ENCODE measurements around the gene DAB2IP. TPM values are rescaled to one million over a fixed set of nuclear protein-coding genes. Genes with fewer than 3 reads are reported as not detected.
"Not testable (repeated sequence)": the region's sequence is repeated elsewhere in the genome, so short reads cannot be mapped to it uniquely, and the experiment has no call there.

DAB2IP gene
- total and polyA plus RNA-seq, 4 donors: 16.6 to 58.9 (median 40.3) TPM

- no peaks in the 10 kb centered on the region for H3K9me3 ChIP-seq (ENCODE audit: control insufficient read depth, insufficient read depth, low read length)
- H3K36me3 ChIP-seq (ENCODE audit: control insufficient read depth, insufficient read depth, low read length): peaks cover 44% of the 10 kb centered on the region
- 76% methylated on average over 7 of the region's 8 CpGs for WGBS (ENCODE audit: insufficient coverage)
- H3K4me1 ChIP-seq (ENCODE audit: control insufficient read depth, insufficient read depth, low read length): peaks cover 43% of the 10 kb centered on the region
- no peak overlapping the region for H3K27ac ChIP-seq (ENCODE audit: low read depth, low read length)
- H3K4me3 ChIP-seq (ENCODE audit: low read depth, low read length): no peak overlapping the region
- H3K27me3 ChIP-seq (ENCODE audit: control insufficient read depth, insufficient read depth, low read length): no peaks in the 10 kb centered on the region
- no peak for DNase-seq (ENCODE audit: low read depth in 4 of 6, low spot score in 6 of 6)
Measured at GRCh38 chr9:121786998-121787422, 135.6 kb downstream of the DAB2IP start.

GRCh38 chr9:121788686-121789366, 137.4 kb downstream of the DAB2IP start:
- no peak overlapping the region for H3K27ac ChIP-seq (ENCODE audit: low read depth, low read length)
- H3K4me3 ChIP-seq (ENCODE audit: low read depth, low read length): no peak overlapping the region
- H3K4me1 ChIP-seq (ENCODE audit: control insufficient read depth, insufficient read depth, low read length): peaks cover 25% of the 10 kb centered on the region
- WGBS (ENCODE audit: insufficient coverage): 97% methylated on average over 12 of the region's 15 CpGs
- no peaks in the 10 kb centered on the region for H3K9me3 ChIP-seq (ENCODE audit: control insufficient read depth, insufficient read depth, low read length)
- H3K27me3 ChIP-seq (ENCODE audit: control insufficient read depth, insufficient read depth, low read length): no peaks in the 10 kb centered on the region
- no peak for DNase-seq (ENCODE audit: low read depth in 4 of 6, low spot score in 6 of 6)
- H3K36me3 ChIP-seq (ENCODE audit: control insufficient read depth, insufficient read depth, low read length): peaks cover 26% of the 10 kb centered on the region

- DNase-seq (ENCODE audit: low read depth in 4 of 6, low spot score in 6 of 6): no peak
- Histone ChIP-seq H3K36me3 (ENCODE audit: control insufficient read depth, insufficient read depth, low read length) (peaks cover 8% of the 10 kb centered on the region), H3K27me3 (ENCODE audit: control insufficient read depth, insufficient read depth, low read length) (no peaks in the 10 kb centered on the region), H3K4me1 (ENCODE audit: control insufficient read depth, insufficient read depth, low read length) (peaks cover 8% of the 10 kb centered on the region), H3K9me3 (ENCODE audit: control insufficient read depth, insufficient read depth, low read length) (no peaks in the 10 kb centered on the region), H3K27ac (ENCODE audit: low read depth, low read length) (no peak overlapping the region), H3K4me3 (ENCODE audit: low read depth, low read length) (no peak overlapping the region)
- 100% methylated on average over 3 of the region's 14 CpGs for WGBS (ENCODE audit: insufficient coverage)
Measured at GRCh38 chr9:121790841-121791240, 139.4 kb downstream of the DAB2IP start.

- H3K9me3 ChIP-seq (ENCODE audit: control insufficient read depth, insufficient read depth, low read length); H3K27me3 ChIP-seq (ENCODE audit: control insufficient read depth, insufficient read depth, low read length); H3K4me1 ChIP-seq (ENCODE audit: control insufficient read depth, insufficient read depth, low read length); H3K36me3 ChIP-seq (ENCODE audit: control insufficient read depth, insufficient read depth, low read length); H3K27ac ChIP-seq (ENCODE audit: low read depth, low read length); DNase-seq (ENCODE audit: low read depth in 4 of 6, low spot score in 6 of 6); H3K4me3 ChIP-seq (ENCODE audit: low read depth, low read length): not testable (repeated sequence)
- WGBS (ENCODE audit: insufficient coverage): 93% methylated on average over 9 of the region's 10 CpGs
Measured at GRCh38 chr9:121792476-121792875, 141.0 kb downstream of the DAB2IP start.

GRCh38 chr9:121794334-121794733, 142.9 kb downstream of the DAB2IP start:
- DNase-seq (ENCODE audit: low read depth in 4 of 6, low spot score in 6 of 6); H3K4me1 ChIP-seq (ENCODE audit: control insufficient read depth, insufficient read depth, low read length); H3K27ac ChIP-seq (ENCODE audit: low read depth, low read length); H3K27me3 ChIP-seq (ENCODE audit: control insufficient read depth, insufficient read depth, low read length); H3K36me3 ChIP-seq (ENCODE audit: control insufficient read depth, insufficient read depth, low read length); H3K4me3 ChIP-seq (ENCODE audit: low read depth, low read length); H3K9me3 ChIP-seq (ENCODE audit: control insufficient read depth, insufficient read depth, low read length): not testable (repeated sequence)
- 90% methylated on average over 5 of the region's 6 CpGs for WGBS (ENCODE audit: insufficient coverage)

- no peaks in the 10 kb centered on the region for H3K27me3 ChIP-seq (ENCODE audit: control insufficient read depth, insufficient read depth, low read length)
- no peak overlapping the region for H3K4me3 ChIP-seq (ENCODE audit: low read depth, low read length)
- no peaks in the 10 kb centered on the region for H3K9me3 ChIP-seq (ENCODE audit: control insufficient read depth, insufficient read depth, low read length)
- H3K36me3 ChIP-seq (ENCODE audit: control insufficient read depth, insufficient read depth, low read length): no peaks in the 10 kb centered on the region
- 44% methylated on average over 1 of the region's 2 CpGs for WGBS (ENCODE audit: insufficient coverage)
- H3K27ac ChIP-seq (ENCODE audit: low read depth, low read length): no peak overlapping the region
- DNase-seq (ENCODE audit: low read depth in 4 of 6, low spot score in 6 of 6): no peak
- H3K4me1 ChIP-seq (ENCODE audit: control insufficient read depth, insufficient read depth, low read length): no peaks in the 10 kb centered on the region
Measured at GRCh38 chr9:121797081-121797480, 145.6 kb downstream of the DAB2IP start.

GRCh38 chr9:121798941-121799340, 147.5 kb downstream of the DAB2IP start:
- H3K4me1 ChIP-seq (ENCODE audit: control insufficient read depth, insufficient read depth, low read length): no peaks in the 10 kb centered on the region
- no peaks in the 10 kb centered on the region for H3K27me3 ChIP-seq (ENCODE audit: control insufficient read depth, insufficient read depth, low read length)
- no peak overlapping the region for H3K27ac ChIP-seq (ENCODE audit: low read depth, low read length)
- WGBS (ENCODE audit: insufficient coverage): 97% methylated on average over 3 of the region's 5 CpGs
- H3K4me3 ChIP-seq (ENCODE audit: low read depth, low read length): no peak overlapping the region
- no peaks in the 10 kb centered on the region for H3K36me3 ChIP-seq (ENCODE audit: control insufficient read depth, insufficient read depth, low read length)
- H3K9me3 ChIP-seq (ENCODE audit: control insufficient read depth, insufficient read depth, low read length): no peaks in the 10 kb centered on the region
- no peak for DNase-seq (ENCODE audit: low read depth in 4 of 6, low spot score in 6 of 6)

- no peak overlapping the region for H3K27ac ChIP-seq (ENCODE audit: low read depth, low read length)
- H3K36me3 ChIP-seq (ENCODE audit: control insufficient read depth, insufficient read depth, low read length): no peaks in the 10 kb centered on the region
- 92% methylated on average over 7 of the region's 10 CpGs for WGBS (ENCODE audit: insufficient coverage)
- DNase-seq (ENCODE audit: low read depth in 4 of 6, low spot score in 6 of 6): no peak
- H3K9me3 ChIP-seq (ENCODE audit: control insufficient read depth, insufficient read depth, low read length): peaks cover 1% of the 10 kb centered on the region
- H3K27me3 ChIP-seq (ENCODE audit: control insufficient read depth, insufficient read depth, low read length): no peaks in the 10 kb centered on the region
- no peak overlapping the region for H3K4me3 ChIP-seq (ENCODE audit: low read depth, low read length)
- no peaks in the 10 kb centered on the region for H3K4me1 ChIP-seq (ENCODE audit: control insufficient read depth, insufficient read depth, low read length)
Measured at GRCh38 chr9:121800376-121800775, 148.9 kb downstream of the DAB2IP start.

- Histone ChIP-seq H3K27me3 (ENCODE audit: control insufficient read depth, insufficient read depth, low read length) (no peaks in the 10 kb centered on the region), H3K4me1 (ENCODE audit: control insufficient read depth, insufficient read depth, low read length) (no peaks in the 10 kb centered on the region), H3K36me3 (ENCODE audit: control insufficient read depth, insufficient read depth, low read length) (no peaks in the 10 kb centered on the region), H3K4me3 (ENCODE audit: low read depth, low read length) (no peak overlapping the region), H3K27ac (ENCODE audit: low read depth, low read length) (no peak overlapping the region), H3K9me3 (ENCODE audit: control insufficient read depth, insufficient read depth, low read length) (peaks cover 1% of the 10 kb centered on the region)
- no peak for DNase-seq (ENCODE audit: low read depth in 4 of 6, low spot score in 6 of 6)
- WGBS (ENCODE audit: insufficient coverage): 83% methylated on average over 1 of the region's 3 CpGs
Measured at GRCh38 chr9:121801579-121801978, 150.1 kb downstream of the DAB2IP start.

- Histone ChIP-seq H3K27me3 (ENCODE audit: control insufficient read depth, insufficient read depth, low read length) (no peaks in the 10 kb centered on the region), H3K4me3 (ENCODE audit: low read depth, low read length) (no peak overlapping the region), H3K36me3 (ENCODE audit: control insufficient read depth, insufficient read depth, low read length) (peaks cover 5% of the 10 kb centered on the region), H3K9me3 (ENCODE audit: control insufficient read depth, insufficient read depth, low read length) (peaks cover 1% of the 10 kb centered on the region), H3K4me1 (ENCODE audit: control insufficient read depth, insufficient read depth, low read length) (peaks cover 5% of the 10 kb centered on the region), H3K27ac (ENCODE audit: low read depth, low read length) (no peak overlapping the region)
- DNase-seq (ENCODE audit: low read depth in 4 of 6, low spot score in 6 of 6): no peak
- WGBS (ENCODE audit: insufficient coverage): 83% methylated on average over 3 of the region's 5 CpGs
Measured at GRCh38 chr9:121802753-121803152, 151.3 kb downstream of the DAB2IP start.
